Gastrocnemius medialis (tissue), 4 donors: ENCODE data around the gene PRKCQ.

Experiments
- POLR2A ChIP-seq, 2 donors: fragments of 450-650 bp; IDR thresholded peaks; one replicate each; pipeline ENCODE4 v1.6.1; 2017; ENCODE audit warnings: antibody characterized with exemption in 2 of 2, mild to moderate bottlenecking in 2 of 2, moderate library complexity in 2 of 2
- TF ChIP-seq, protein P1 (sequence below), 5 experiments: fragments of 450-650 bp in 3 of 5; fragments of 200-600 bp in 2 of 5; sonication (generic) in 2 of 5; IDR thresholded peaks in 4 of 5; conservative IDR thresholded peaks in 1 of 5; 1 replicate in 4 of 5; 2 replicates in 1 of 5; pipeline ENCODE4 v1.5.1; 2016 to 2019; ENCODE audit warnings: antibody characterized with exemption in 5 of 5, mild to moderate bottlenecking in 3 of 5, moderate library complexity in 3 of 5

DNA sequence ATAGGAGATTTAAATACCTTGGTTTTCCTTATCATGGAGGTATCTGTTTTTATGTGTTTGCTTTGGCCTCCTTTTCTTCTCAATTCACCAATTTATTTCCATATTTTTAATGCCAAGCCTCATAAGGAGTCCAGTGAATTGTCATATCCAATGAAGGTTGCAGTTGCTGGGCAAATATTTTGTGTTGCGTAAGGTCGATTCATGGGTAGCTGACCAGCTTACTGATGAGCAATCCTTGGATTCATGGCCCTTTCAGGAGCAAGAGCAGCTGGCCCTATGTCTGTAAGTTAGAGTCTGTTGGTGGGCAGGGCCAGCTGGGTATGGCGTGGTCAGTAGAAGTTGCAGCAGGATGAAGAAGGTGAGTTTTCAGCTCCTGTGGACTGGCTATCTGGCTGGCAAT is 194.4 kb downstream of the PRKCQ start:
- TF ChIP-seq, protein P1, sequence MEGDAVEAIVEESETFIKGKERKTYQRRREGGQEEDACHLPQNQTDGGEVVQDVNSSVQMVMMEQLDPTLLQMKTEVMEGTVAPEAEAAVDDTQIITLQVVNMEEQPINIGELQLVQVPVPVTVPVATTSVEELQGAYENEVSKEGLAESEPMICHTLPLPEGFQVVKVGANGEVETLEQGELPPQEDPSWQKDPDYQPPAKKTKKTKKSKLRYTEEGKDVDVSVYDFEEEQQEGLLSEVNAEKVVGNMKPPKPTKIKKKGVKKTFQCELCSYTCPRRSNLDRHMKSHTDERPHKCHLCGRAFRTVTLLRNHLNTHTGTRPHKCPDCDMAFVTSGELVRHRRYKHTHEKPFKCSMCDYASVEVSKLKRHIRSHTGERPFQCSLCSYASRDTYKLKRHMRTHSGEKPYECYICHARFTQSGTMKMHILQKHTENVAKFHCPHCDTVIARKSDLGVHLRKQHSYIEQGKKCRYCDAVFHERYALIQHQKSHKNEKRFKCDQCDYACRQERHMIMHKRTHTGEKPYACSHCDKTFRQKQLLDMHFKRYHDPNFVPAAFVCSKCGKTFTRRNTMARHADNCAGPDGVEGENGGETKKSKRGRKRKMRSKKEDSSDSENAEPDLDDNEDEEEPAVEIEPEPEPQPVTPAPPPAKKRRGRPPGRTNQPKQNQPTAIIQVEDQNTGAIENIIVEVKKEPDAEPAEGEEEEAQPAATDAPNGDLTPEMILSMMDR (IDR thresholded peaks at IDR 0.05 in 4 of 5, conservative IDR thresholded peaks at IDR 0.05 in 1 of 5): no peak
- TF ChIP-seq POLR2A (IDR thresholded peaks at IDR 0.05): no peak
